HG03558 (cell line): ENCODE results near the gene DNMT3B.
"Not testable (repeated sequence)": the region's sequence is repeated elsewhere in the genome, so short reads cannot be mapped to it uniquely, and the experiment has no call there.

Experiments
- ATAC-seq: cut with Tn5 transposase; IDR thresholded peaks from one replicate; pipeline ENCODE4 v1.9.1; 2021; ENCODE audit warnings: moderate number of reproducible peaks; ENCODE audit not compliant: unreplicated experiment; ENCODE audit errors: extremely low read depth

Gene DNMT3B

DNA sequence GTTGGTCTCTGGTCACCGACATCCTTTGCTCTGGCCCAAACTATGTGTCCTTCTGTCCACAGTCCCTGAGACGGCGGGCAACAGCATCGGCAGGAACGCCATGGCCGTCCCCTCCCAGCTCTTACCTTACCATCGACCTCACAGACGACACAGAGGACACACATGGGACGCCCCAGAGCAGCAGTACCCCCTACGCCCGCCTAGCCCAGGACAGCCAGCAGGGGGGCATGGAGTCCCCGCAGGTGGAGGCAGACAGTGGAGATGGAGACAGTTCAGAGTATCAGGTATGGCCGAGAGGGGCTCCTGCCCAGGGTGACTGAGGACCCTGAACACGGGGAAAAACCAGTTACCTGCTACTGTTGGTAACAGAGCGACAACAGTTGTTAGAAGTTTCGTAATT, 25.0 kb downstream of the DNMT3B start:
- no peak for ATAC-seq

DNA sequence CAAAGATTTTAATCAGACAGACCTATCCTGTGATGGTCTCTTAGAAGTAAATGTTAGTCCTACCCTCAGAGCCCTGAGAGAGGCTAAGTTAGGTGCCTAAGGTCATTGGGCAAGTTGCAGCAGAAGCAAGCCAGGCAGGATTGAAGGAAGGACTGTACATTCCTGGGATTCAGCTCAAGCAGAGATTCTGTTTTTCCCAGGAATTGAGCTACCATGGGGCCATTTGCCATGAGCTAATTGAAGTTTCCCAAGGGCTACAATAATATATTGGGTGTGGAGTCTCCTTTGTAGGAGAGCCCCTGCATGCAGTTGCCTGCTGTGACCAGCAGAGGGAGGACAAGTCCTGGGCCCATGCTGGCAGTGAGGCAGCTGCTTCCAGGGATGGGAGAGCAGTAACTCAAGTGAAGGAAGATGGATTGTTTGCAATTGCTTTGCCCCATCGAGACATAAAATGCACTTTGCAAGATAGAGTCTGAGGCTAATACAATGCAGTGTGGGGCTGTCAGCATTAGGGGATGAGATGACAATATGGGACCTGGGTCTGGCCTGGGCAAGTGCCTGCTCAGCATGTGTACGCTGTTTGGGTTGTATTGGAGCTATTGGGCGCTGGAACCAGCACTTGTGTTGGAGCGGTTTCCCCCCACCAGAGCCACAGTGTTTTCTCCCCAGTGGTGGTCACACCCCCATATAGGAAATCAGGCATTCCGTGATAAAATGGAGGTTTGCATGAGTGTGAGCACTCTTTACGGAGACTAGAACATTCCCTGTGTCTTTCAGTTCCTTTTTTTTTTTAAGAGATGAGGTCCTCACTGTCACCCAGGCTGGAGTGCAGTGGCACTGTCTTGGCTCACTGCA, 27.9 kb downstream of the DNMT3B start:
- no peak for ATAC-seq

DNA sequence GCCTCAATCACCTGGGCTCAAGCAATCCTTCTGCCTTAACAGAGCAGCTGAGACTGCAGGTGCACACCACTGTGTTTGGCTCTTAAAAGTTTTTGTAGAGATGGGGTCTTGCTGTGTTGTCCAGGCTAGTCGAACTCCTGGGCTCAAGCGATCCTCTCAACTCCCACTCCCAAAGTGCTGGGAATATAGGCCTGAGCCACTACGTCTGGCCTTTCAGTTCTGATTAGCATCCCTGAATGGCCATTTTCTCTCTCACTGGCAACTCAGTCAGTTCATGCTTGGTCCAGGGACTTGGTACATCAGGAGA, 28.5 kb downstream of the DNMT3B start:
- ATAC-seq: no peak

DNA sequence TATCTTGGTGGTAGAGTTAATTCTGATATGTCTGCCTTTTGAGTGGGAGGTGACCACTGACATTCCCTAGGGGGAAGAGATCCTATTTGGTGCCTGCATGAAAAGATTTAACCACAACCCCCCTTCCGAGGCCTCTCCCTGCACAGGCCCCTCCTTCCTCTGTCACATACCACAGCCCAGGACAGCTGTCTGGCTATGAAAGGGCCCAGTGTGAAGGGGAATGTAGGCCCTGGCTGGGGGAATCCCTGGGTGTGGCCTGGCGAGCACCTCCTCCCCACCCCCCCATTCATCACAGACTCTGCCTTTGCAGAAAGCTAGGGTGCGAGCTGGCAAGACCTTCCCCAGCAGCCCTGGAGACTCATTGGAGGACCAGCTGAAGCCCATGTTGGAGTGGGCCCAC, 30.1 kb downstream of the DNMT3B start:
- ATAC-seq: peak; percentile 76

DNA sequence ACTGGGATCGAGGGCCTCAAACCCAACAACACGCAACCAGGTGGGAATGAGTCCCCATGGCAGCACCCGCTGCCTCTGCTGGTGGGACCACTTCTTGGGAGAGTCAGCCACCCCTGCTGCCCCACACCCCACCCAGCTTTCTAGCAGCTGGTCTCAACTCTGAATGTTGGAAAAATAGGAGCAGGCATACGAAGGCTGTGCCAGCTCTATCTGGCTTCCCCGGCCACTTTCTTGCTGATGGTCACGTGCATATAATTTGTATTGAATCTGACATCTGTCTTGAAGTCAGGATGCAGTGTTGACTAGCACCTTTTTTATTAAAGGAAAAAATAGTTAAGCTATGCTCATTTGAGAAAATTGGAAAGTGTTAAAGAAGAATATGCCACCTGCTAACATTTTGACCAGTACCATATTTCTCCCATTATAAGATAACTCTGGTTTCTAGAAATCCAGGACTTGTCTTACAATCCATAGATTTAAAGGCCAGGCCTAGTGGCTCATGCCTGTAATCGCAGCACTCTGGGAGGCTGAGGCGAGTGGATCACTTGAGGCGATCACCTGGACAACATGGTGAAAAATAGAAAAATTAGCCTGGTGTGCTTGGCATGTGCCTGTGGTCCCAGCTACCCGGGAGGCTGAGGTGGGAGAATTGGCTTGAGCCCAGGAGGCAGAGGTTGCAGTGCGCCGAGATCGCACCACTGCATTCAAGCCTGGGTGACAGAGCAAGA, 30.7 kb downstream of the DNMT3B start:
- no peak for ATAC-seq

DNA sequence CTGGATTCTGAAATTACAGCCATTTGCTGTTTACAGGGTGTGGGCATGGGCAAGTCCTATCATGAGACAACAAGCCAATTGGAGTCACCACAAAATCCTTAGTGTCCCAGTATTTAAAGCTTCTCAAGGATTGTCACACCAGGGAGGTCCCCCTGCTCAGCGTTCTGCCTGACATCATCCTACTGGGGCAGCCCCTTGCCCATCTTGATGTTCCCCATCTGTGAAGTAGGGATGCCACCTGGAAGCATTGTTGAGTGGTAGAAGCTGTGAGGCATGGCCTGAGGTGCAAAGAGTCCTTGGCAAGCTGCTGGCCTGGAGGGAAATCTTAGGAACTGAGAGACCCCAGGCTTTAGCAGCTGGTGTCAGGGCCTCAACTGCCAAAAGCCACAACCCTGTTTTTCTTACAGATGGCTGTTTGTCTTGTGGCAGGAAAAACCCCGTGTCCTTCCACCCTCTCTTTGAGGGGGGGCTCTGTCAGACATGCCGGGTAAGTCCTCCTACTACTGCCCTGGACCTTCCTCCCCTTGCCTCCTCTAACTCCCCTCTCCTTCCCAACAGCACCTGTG, 34.3 kb downstream of the DNMT3B start:
- ATAC-seq: no peak

DNA sequence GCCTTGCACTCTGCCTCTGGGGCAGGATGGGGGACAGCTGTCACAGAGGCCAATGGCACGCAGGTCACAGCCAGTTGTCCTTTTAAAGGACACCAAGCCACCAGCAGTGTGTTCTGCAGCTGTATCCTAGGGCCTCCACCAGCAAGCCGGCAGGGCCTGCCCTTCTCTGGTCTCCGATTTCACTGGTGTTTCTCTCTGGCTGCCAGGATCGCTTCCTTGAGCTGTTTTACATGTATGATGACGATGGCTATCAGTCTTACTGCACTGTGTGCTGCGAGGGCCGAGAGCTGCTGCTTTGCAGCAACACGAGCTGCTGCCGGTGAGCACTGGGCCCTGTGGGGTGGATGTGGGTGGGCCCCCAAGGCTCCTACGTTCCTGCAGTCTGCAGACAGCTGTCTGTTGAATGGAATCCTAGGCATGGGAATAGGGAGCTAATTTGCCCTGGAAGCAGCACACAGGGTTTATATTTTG, 34.8 kb downstream of the DNMT3B start:
- ATAC-seq: no peak

DNA sequence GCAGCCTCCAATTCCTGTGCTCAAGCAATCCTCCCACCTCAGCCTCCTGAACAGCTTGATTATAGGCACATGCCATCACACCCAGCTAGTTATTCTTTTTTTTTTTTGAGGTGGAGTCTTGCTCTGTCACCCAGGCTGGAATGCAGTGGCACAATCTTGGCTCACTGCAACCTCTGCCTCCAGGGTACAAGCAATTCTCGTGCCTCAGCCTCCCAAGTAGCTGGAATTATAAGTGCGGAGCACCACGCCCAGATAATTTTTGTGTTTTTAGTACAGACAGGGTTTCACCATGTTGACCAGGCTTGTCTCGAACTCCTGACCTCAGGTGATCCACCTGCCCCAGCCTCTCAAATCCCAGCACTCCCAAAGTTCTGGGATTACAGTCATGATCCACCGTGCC, 35.4 kb downstream of the DNMT3B start:
- not testable (repeated sequence) for ATAC-seq

DNA sequence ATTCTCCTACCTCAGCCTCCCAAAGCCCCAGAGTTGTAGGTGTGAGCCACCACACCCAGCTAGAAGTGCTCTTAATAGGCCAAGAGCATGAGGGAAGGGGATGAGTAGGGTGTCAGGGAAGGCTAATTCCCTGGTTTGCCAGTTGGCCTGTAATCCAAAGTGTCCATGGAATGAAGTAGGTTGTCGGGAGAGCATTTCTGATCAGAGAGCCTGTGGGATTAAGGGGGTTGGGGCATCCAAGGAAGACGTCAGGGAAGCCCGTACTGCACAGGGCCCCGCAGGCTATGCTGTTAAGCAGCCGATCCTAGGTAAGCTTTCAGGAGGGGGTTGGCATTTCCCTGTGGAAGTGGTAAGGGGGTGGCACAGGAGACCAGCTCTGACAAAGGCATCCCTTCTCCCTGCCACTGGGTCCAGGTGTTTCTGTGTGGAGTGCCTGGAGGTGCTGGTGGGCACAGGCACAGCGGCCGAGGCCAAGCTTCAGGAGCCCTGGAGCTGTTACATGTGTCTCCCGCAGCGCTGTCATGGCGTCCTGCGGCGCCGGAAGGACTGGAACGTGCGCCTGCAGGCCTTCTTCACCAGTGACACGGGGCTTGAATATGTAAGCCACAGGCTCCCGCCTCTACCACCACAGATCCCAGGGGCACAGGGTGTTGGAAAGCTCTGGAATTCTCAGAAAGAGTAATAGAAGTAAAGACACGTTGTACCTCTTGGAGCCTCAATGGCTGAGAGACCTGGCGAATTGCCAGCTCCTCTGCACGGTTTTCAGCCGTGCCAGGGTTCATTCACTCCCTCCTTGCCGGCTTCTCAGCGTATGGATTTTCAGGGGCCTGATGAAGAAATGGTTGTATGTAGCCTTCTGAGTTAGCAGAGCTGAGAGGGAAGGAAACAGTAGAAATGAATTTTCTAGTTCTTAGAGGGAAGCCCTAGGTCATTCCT, 36.1 kb downstream of the DNMT3B start:
- no peak for ATAC-seq

DNA sequence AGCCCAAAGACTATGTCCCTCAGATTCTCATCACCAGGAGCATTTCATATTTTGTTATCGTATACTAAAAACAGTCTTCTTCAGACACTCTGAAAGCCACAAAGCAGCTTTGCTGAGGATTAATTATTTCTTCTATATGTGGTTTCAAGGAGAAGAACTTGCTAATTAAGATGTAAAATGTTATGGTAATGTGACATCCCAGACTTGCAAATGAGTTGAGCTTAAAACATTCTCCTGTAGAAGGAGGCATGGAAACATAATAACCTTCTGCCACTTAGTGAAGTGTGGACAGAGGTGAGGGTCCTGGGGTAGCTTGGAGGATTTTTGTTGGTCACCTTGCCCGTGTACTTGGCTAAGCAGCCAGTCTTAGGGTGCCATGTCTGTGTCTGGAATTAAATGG, 40.9 kb downstream of the DNMT3B start:
- no peak for ATAC-seq

DNA sequence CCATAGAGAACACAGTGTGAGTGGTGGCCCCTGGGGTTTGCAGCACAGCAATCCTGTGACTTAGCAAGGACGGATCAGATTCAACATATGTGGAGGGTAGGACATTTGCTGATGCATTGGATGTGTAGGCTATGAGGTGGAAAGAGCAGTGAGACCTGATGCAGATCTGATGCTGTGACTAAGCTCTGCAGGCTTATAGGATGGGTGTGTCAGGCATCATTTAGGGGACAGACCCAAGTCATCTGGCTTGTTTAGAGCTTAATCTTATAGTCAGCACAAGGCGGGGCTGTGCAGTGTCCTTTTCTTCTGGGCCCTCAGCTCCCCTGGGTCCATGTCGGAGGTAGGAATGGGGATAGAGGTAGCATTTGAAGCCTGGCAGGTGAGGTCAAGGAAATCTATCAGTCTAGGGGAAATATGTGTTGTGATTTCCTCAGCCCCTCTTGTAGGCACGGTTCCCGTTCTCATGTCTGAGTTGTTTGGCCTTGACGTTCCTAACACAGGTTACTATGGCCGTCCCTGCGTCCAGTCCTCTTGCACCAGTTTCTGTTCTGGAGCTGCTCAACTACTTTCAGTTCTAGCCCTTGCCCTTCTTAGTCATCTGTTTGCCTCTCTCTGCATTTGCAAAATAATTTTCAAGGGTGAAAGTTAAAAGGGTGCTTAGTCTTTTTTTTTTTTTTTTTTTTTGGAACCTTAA, 42.0 kb downstream of the DNMT3B start:
- no peak for ATAC-seq

DNA sequence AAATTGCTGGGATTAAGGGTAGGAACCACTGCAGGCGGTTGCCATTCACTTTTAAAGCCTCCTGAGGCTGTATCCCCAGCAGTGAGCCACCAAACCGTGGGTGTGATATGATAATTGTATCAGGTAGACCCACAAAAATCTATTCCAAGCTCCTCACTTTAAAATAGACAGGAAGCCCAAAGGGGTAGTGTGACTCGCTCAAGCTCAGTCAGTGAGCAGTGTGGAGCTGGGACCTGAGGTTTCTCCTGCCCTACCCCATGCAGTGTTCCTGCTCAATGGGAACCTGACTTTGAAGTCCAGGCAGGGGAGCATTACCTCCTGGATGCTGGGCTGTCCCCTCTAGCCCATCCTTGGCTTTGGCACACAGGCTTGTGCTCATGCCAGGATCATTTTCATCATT, 42.6 kb downstream of the DNMT3B start:
- no peak for ATAC-seq

DNA sequence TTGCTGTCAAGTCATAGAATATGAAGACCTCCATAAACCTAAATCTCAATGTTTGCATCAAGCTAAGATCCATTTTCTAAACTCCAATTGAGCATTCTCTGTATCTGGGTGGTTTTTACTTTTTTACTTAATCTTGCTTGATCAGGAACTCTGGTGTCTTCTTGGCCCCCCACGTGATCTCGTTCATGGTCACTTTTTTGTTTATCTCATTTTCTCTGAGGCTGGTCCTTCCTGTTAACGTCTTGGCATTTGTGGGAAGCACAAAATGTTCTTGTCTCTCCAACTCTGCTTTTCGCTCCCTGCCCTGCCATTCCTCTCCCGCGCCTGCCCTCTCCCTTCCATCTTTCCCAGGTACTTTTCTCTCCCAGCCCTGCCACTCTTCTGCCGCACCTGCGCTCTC, 43.5 kb downstream of the DNMT3B start:
- no peak for ATAC-seq

DNA sequence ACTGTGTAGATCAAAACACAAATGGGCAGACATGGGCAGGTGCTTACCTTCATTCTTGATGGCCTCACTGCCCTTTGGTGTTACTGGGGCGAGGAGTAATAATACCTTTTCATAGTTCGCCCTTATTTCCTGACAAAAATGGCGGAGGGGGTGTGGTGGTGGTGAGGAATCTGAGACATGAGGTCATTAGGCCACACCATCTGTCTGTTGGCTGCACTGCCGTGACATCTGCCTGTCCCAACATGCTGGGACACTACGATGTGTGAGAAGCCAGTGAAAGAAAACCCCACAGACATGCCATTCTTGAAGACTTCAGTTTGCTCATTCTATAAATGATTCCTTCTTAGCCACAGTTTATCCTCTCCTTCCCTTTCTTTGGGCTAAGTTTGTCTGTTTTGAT, 44.2 kb downstream of the DNMT3B start:
- no peak for ATAC-seq

DNA sequence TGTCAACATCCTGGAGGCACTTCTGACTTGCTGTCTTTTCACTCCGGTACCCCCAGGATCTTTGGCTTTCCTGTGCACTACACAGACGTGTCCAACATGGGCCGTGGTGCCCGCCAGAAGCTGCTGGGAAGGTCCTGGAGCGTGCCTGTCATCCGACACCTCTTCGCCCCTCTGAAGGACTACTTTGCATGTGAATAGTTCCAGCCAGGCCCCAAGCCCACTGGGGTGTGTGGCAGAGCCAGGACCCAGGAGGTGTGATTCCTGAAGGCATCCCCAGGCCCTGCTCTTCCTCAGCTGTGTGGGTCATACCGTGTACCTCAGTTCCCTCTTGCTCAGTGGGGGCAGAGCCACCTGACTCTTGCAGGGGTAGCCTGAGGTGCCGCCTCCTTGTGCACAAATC, 45.5 kb downstream of the DNMT3B start:
- no peak for ATAC-seq

DNA sequence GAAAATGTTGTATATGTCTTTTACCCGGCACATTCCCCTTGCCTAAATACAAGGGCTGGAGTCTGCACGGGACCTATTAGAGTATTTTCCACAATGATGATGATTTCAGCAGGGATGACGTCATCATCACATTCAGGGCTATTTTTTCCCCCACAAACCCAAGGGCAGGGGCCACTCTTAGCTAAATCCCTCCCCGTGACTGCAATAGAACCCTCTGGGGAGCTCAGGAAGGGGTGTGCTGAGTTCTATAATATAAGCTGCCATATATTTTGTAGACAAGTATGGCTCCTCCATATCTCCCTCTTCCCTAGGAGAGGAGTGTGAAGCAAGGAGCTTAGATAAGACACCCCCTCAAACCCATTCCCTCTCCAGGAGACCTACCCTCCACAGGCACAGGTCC, 46.3 kb downstream of the DNMT3B start:
- ATAC-seq: no peak

DNA sequence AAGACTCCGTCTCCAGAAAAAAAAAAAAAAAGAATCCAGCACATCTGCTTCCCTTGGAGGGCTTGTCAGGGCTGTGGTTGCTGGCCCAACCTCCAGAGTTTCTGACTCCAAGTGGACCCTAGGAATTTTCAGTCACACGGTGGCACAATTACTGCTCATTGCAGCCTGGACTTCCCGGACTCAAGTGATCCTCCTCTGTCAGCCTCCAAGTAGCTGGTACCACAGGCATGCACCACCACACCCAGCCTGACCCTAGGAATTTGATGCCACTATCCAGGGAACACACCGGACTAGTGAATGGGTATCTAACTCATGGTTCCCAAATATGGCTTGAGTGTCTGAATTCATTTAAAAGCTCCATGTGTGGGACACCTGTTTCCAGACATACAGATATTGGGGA, 47.7 kb downstream of the DNMT3B start:
- ATAC-seq: no peak

DNA sequence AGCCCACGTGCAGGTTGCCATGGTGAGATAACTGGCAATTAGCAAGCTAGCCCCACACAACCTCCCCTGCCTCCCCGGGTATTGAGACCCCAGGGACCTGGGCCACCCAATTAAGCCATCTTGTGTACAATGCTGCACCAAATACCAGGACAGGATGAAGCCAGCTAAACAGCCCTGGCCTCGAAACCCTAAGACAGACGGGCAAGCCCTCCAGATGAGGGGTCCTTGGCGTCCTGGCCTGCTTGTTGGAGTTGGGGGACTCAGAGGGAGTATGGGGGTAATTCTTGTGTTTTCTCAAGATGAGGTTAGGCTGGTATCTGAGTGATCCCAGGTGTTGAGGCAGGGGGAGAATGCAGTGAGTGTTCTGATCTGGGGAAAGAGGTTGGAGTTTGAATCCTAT, 48.8 kb downstream of the DNMT3B start:
- no peak for ATAC-seq

DNA sequence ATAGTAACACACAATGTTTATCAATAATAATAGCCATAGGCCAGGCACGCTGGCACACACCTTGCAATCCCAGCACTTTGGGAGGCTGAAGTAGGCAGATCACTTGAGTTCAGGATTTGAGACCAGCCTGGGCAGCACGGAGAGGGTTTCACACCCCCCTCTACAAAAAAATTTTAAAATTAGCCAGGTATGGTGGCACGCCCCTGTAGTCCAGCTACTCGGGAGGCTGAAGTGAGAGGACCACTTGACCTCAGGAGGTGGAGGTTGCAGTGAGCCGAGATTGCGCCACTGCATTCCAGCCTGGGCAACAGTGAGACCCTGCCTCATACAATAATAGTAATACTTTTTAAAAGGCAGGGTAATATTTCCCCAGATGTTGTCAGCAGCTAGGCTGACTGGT, 49.7 kb downstream of the DNMT3B start:
- ATAC-seq: no peak
